GM19238 (cell line): ENCODE data around the gene DHX8.

ENCODE experiments used
- DNase-seq: peaks from one replicate; pipeline ENCODE4 v3.0.0; 2011; ENCODE audit warnings: low spot score; ENCODE audit not compliant: insufficient read length

Gene DHX8

GRCh38 chr17:43547189-43547550 is 63.4 kb downstream of the DHX8 start:
- no peak for DNase-seq

DNA sequence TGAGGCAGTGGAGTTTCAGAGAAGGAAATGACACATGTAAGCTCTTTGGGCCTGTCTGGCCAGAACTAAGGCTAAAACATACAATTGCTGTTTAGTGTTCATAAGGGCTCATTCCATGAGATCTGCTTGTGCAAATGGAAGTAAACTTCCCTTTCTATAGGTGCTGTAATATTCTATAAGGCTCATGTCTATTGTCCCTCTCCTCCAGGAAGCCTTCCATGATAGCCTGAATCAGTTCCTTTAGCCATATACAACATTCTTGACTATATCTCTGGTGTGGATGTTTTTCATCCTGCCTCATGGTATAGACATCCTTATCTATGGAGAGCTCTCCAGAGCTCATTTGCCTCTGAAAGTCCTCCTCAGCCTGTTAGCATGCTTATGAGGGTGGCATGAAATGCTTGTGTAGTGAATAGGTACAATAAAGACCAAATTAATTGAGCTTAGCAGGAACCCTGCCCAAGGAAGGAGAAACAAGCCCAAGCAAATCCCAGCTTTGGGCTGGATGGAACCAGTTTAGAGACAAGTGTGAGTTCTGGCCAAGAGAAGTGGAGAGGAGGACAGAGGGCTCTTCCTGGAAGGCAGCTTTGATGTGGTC is 64.0 kb downstream of the DHX8 start:
- no peak for DNase-seq

- no peak for DNase-seq
These were observed 65.1 kb downstream of the DHX8 start for GRCh38 chr17:43548689-43549379.

DNA sequence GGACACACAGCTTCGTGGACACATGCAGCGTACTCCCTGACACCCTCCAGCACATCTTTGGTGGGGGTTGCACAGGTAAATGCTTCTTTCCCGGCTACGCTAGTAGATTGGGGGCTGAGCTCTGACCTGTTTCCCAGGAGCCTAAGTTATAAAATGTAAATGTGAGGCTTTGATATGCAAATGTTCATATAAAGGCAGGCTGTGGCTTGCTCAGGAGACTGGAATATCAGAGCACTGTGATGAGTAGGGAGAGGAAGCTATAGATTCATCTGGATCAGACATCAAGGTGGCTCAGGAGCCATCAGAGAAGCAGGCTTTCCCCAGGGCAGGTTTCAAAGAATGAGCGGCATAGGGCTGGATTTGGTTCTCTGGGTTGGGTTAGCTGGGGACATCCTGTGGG is 65.7 kb downstream of the DHX8 start:
- DNase-seq, result no peak

DNA sequence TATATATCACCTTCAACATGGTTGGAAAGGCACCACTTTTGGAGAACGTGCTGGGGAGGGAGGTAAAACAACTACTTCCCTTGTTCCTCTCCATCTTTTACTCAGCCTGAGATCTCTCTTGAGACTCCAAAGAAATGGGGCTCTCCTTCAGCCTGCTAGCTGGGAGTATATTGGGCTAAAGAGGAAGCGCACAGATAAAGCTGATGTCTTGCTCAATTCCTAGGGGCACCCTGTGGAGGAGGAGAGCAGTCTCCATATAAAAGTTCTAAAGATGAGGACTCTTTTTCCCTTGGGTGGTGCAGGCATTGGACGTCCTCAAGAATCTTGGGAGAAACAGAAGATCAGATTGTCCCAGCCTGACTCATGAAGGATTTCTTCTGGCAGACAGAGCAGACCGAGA is 67.0 kb downstream of the DHX8 start:
- DNase-seq, result no peak

DNA sequence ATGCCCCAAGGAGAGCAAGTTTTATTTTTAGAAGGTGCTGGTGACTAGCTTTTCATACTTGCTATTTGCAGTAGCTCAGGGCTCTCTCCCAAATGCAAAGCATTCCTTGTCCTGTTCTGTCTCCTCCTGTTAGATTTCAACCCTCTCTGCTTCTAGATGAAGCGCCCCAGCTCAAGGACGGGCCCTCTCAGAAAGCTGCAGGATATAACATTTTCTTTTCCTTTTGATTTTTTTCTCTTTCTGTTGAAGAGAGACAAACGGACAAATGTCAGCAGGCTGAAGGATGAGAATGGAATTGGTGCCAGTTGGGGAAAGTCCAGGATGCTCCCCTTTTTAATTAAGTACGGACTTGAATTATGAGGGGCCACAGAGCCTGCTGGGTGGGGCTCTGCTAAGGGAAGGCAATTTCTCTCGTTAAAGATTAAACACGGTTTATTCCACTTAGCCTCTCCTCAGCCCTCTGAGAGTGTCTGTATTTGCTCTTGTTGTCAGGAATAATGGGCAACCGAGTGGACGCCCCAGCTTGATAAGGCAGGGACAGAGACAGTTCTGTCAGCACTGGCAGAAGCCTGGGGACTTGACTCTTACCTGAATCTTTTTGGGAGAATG is 68.6 kb downstream of the DHX8 start:
- DNase-seq, result no peak

GRCh38 chr17:43553573-43553972 is 69.8 kb downstream of the DHX8 start:
- DNase-seq, result no peak

DNA sequence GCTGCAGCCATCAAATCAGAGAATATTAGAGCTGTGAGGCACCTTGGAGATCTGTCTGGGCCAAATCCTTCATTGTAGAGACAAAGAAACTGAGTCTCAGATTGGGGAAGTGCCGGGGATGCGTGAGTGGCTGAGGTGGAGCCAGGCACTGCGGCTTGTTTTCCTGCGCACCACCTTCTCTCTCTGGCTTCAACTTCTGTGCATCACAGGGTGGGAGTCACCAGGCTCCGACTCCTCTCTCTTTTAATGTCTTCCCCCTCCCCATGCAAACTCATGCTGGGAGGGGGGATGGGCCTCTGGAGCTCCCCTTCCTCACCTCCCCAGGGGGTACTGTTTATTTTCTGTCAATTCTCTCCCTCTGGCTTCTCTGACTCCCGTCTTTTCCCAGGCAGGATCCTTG is 71.1 kb downstream of the DHX8 start:
- DNase-seq, result no peak

- no peak for DNase-seq
These were observed 72.5 kb downstream of the DHX8 start for GRCh38 chr17:43556292-43556691.

DNA sequence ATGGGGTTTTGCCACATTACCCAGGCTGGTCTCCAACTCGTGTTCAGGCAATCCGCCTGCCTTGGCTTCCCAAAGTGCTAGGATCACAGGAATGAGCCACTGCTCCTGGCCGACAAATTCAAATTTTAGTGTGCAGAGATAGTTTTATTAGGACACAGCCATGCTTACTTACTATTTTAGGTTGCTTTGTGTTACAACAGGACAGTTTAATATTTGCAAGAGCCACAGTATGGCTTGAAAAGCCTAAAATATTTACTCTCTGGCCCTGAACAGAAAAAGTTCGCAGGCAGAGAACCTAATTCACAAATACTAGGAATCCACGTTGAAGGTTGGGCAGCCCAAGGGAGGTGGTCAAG is 75.0 kb downstream of the DHX8 start:
- DNase-seq, result no peak

DNA sequence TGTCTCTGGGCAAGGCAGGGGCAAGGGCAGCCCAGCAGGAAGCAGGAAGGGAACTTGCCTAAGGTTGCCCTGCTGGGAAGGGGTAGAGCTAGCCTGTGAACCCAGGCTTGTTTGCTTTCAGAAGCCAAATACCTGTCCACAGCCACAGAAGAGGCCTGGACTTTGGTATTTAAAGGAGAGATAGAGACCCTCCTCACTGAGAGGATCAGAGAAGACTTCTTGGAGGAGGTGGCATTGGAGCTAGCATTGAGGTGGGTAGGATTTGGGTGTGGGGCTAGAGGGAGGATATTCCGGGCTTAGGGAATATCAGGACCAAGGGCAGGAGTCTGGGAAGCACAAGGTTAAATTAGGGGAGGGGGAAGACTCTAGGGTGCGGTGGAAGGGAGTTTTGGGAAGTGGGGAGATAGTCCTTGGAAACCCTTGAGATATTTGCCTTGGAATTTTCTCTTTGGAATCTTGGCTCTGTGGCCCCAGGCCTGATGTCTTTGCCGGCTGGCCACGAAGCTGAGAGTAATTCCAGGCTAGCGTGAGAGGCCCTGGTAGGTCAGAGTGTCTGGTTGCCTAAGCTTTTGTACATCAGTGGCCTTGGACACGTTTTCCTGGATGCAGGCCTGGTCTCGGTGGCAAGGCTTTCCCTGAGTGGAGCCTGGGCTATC is 75.5 kb downstream of the DHX8 start:
- DNase-seq, result no peak

- no peak for DNase-seq
These were observed 77.0 kb downstream of the DHX8 start for GRCh38 chr17:43560461-43561427.

GRCh38 chr17:43562679-43563599 is 79.2 kb downstream of the DHX8 start:
- DNase-seq, result no peak

- DNase-seq, result no peak
These were observed 80.1 kb downstream of the DHX8 start for GRCh38 chr17:43563600-43564594.

DNA sequence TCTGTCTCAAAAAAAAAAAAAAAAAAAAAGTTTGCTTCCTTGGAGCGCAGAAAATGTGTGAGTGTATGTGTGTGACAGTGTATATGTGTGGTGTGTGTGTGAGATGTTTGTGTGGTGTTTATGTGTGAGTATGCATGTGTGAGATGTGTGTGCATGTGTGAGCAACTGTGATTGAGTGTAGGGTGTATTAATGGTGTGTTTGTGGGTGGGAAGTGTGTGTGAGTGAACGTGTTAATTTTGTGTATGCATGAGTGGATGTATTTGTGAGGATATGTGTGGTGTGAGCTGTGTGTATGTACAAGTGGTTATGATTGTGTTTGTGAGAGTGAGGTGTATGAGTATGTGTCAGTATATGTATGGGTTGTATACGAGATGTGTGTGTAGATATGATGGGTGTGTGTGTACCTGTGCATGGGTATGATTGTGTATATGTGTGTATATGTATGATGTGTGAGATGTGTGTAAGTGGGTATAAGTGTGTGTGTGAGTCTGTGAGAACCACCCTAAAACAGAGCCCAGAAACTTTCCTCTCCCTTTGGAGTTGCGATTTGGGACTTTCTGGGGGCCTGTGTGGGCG is 84.8 kb downstream of the DHX8 start:
- no peak for DNase-seq

DNA sequence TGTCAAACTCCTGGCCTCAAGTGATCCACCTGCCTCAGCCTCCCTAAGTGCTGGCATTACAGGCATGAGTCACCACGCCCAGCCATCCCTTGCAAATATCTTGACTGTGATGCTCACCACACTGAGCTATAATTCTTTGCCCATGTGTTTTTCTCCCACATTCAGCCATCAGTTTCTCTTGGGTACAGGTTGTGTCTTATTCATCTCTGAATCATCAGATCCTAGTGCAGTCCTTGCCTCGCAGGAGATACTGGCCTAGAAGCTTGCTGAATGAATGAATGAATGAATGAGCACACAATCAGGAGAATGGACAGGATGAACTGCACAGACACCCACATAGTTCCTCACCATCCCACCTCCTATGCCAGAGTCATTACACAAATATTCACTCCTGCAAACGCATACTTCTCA is 86.7 kb downstream of the DHX8 start:
- DNase-seq, result no peak

DNA sequence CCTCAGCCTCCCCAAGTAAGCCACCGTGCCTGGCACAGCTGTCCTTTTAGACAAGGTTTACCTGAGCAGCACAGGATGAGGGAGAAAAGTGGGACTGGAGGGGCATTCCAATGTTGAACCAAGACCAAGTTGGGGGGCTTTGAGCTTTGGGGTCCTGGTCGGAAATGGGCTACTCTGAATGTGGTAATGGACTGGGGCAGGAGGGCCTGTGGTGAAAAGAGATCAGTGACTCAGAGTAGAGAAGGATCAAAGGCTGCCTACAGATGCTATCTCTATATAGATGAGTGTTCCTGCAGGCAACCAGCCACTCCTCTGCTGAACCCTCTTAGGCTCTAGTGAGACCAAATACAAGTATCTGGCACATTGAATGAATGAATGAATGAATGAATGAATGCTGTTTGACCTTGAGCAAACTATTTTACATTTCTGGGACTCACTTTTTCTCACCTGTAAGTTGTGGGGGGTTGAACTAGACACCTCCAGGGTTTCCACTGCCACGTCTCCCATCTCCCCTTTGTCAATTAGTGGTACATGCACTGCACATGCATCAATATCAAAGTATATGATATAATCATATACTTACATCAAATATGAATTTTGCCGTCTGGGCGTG is 88.7 kb downstream of the DHX8 start:
- no peak for DNase-seq

GRCh38 chr17:43573579-43574321 is 90.0 kb downstream of the DHX8 start:
- no peak for DNase-seq
